GM12878 (cell line): Measurements from ENCODE around the gene CD244. TPM values are rescaled to one million over a fixed set of nuclear protein-coding genes. Genes with fewer than 3 reads are reported as not detected.

ENCODE experiments used
- E2F4 ChIP-seq: IDR thresholded peaks from 2 replicates; pipeline ENCODE4 v1.6.1; 2012; ENCODE audit warnings: low read depth, low read length, improper control_type of control experiment
- FOXM1 ChIP-seq: IDR thresholded peaks from 2 replicates; pipeline ENCODE4 v1.6.1; 2012; ENCODE audit warnings: low read depth, mild to moderate bottlenecking, inconsistent platforms, low read length, moderate library complexity
- IKZF1 ChIP-seq: fragments of 450-650 bp; conservative IDR thresholded peaks from 2 replicates; pipeline ENCODE4 v1.6.1; 2017; ENCODE audit warnings: antibody characterized with exemption, mild to moderate bottlenecking
- MTA3 ChIP-seq: IDR thresholded peaks from 2 replicates; pipeline ENCODE4 v1.6.1; 2012; ENCODE audit warnings: low read length, inconsistent platforms, borderline replicate concordance
- MYC ChIP-seq: IDR thresholded peaks from 2 replicates; pipeline ENCODE4 v1.6.1; 2011; ENCODE audit warnings: mild to moderate bottlenecking, low read length, moderate library complexity, inconsistent platforms; ENCODE audit not compliant: insufficient read depth, insufficient replicate concordance, insufficient read length, severe bottlenecking
- NFYB ChIP-seq: IDR thresholded peaks from 2 replicates; pipeline ENCODE4 v1.6.1; 2011; ENCODE audit warnings: low read depth, mild to moderate bottlenecking, low read length, improper control_type of control experiment, moderate library complexity; ENCODE audit not compliant: insufficient read depth
- NR2F1 ChIP-seq: fragments of 450-650 bp; conservative IDR thresholded peaks from 2 replicates; pipeline ENCODE4 v1.6.1; 2017; ENCODE audit warnings: mild to moderate bottlenecking
- PAX5 ChIP-seq: IDR thresholded peaks from 2 replicates; pipeline ENCODE4 v1.6.1; 2011; ENCODE audit warnings: low read depth, low read length, borderline replicate concordance
- RB1 ChIP-seq: fragments of 450-650 bp; formaldehyde crosslinking; IDR thresholded peaks from 2 replicates; pipeline ENCODE4 v1.6.1; 2017; ENCODE audit warnings: mild to moderate bottlenecking, borderline replicate concordance
- SPI1 ChIP-seq: IDR thresholded peaks from 2 replicates; pipeline ENCODE4 v1.6.1; 2011; ENCODE audit warnings: low read depth, mild to moderate bottlenecking, low read length, moderate library complexity, borderline replicate concordance; ENCODE audit not compliant: insufficient read depth
- SRF ChIP-seq, 2 experiments: IDR thresholded peaks; 2 replicates each; pipeline ENCODE4 v1.6.1; 2011; ENCODE audit warnings: low read depth in 2 of 2, low read length in 2 of 2, mild to moderate bottlenecking in 1 of 2, moderate library complexity in 1 of 2
- TAF1 ChIP-seq: IDR thresholded peaks from 2 replicates; pipeline ENCODE4 v1.6.1; 2011; ENCODE audit warnings: mild to moderate bottlenecking, low read depth, low read length, borderline replicate concordance
- TBL1XR1 ChIP-seq: IDR thresholded peaks from 2 replicates; pipeline ENCODE4 v1.6.1; 2012; ENCODE audit warnings: low read depth, low read length, improper control_type of control experiment
- ZBTB11 ChIP-seq: fragments of 450-650 bp; formaldehyde crosslinking; IDR thresholded peaks from 2 replicates; pipeline ENCODE4 v1.5.0; 2022; ENCODE audit warnings: mild to moderate bottlenecking, missing genetic modification characterization
- polyA plus RNA-seq, 11 experiments: library from polyadenylated mRNA; depleted of rRNA in 4 of 11; unstranded in 6 of 11; stranded (reverse) in 5 of 11; fragments of >200 nt; fragmentation: Nextera tagmentation in 4 of 11; fragmentation: Illumina TruSeq in 1 of 11; extraction: Ambion mirVana in 4 of 11; extraction: Trizol in 1 of 11; gene quantifications; 1 replicate in 1 of 11; 2 replicates in 10 of 11; pipeline versions ENCODE4 v1.2.1 to v1.2.3, GENCODE V29; 2011 to 2016; ENCODE audit warnings: inconsistent platforms in 2 of 11, missing spikeins in 2 of 11, low read depth in 1 of 11
- total RNA-seq, 4 experiments: library from RNA; depleted of rRNA in 3 of 4; stranded (reverse); fragments of >200 nt in 3 of 4; fragmentation: Illumina TruSeq in 1 of 4; extraction: Trizol in 1 of 4; gene quantifications; 2 replicates each; pipeline versions ENCODE4 v1.2.1 to v1.2.3, GENCODE V29; 2013 to 2021
- TF ChIP-seq, protein P1 (sequence below): fragments of 450-650 bp; IDR thresholded peaks from 2 replicates; pipeline ENCODE4 v1.6.1; 2017; ENCODE audit warnings: mild to moderate bottlenecking, low read depth, inconsistent platforms; ENCODE audit not compliant: poor library complexity, severe bottlenecking
- TF ChIP-seq, protein P2 (sequence below): fragments of 450-650 bp; formaldehyde crosslinking; IDR thresholded peaks from 2 replicates; pipeline ENCODE4 v1.4.0; 2022; ENCODE audit warnings: mild to moderate bottlenecking, moderate library complexity
- TF ChIP-seq, protein P3 (sequence below): fragments of 150-350 bp; IDR thresholded peaks from 2 replicates; pipeline ENCODE4 v1.6.1; 2014; ENCODE audit warnings: mild to moderate bottlenecking, low read depth, low read length

The CD244 gene
- total and polyA plus RNA-seq, 10 of the 15 experiments (the other 5 are each of a cell fraction or from before 2014, with no cell fraction given): 0.24 to 13.6 (median 0.73) TPM

DNA sequence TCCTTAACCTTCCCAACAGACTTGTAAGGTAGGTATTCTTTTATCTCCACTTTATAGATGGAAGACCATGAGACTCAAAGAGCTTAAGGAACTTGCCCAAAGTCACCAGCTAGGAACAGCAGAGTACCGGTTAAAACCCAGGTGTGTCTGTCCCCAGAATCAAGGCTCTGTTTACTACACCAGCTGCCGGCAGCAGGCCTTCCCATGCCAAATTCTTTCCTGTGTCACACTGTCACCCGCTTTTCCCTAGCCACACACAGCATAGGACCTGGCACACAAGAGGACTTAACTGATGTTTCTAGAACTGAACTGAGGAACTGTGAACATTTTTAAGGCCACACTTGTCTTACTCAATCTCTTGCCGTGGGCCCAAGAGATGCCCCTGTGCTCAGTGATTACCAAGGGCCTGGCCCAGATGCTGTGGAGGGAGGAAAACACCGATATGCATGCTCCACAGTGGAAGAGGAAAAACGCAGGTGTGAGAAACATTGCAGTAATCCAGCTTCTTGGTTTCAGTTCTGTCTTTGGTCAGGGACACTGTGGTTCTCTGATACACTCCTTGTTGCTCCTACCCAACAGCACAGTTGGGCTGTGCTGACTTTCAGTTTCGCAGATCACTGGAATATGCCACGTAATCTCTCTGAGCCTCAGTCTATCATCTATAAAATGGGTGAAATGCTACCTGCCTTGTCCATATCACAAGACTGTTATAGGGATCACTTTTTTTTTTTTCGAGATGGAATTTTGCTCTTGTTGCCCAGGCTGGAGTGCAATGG lies 80.6 kb downstream of the CD244 start (continued):
- peak; percentile 94 for TF ChIP-seq SPI1
- TF ChIP-seq TAF1: no peak
- peak; percentile 87 for TF ChIP-seq MTA3
- no peak for TF ChIP-seq ZBTB11 (CRISPR knock-in tag)
- TF ChIP-seq SRF (IDR thresholded peaks at IDR 0.05; ENCODE audit: low read depth in 2 of 2, low read length in 2 of 2): no peak
- TF ChIP-seq NR2F1: no peak
- TF ChIP-seq, protein P1, sequence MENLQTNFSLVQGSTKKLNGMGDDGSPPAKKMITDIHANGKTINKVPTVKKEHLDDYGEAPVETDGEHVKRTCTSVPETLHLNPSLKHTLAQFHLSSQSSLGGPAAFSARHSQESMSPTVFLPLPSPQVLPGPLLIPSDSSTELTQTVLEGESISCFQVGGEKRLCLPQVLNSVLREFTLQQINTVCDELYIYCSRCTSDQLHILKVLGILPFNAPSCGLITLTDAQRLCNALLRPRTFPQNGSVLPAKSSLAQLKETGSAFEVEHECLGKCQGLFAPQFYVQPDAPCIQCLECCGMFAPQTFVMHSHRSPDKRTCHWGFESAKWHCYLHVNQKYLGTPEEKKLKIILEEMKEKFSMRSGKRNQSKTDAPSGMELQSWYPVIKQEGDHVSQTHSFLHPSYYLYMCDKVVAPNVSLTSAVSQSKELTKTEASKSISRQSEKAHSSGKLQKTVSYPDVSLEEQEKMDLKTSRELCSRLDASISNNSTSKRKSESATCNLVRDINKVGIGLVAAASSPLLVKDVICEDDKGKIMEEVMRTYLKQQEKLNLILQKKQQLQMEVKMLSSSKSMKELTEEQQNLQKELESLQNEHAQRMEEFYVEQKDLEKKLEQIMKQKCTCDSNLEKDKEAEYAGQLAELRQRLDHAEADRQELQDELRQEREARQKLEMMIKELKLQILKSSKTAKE: peak; percentile 57
- TF ChIP-seq, protein P2, sequence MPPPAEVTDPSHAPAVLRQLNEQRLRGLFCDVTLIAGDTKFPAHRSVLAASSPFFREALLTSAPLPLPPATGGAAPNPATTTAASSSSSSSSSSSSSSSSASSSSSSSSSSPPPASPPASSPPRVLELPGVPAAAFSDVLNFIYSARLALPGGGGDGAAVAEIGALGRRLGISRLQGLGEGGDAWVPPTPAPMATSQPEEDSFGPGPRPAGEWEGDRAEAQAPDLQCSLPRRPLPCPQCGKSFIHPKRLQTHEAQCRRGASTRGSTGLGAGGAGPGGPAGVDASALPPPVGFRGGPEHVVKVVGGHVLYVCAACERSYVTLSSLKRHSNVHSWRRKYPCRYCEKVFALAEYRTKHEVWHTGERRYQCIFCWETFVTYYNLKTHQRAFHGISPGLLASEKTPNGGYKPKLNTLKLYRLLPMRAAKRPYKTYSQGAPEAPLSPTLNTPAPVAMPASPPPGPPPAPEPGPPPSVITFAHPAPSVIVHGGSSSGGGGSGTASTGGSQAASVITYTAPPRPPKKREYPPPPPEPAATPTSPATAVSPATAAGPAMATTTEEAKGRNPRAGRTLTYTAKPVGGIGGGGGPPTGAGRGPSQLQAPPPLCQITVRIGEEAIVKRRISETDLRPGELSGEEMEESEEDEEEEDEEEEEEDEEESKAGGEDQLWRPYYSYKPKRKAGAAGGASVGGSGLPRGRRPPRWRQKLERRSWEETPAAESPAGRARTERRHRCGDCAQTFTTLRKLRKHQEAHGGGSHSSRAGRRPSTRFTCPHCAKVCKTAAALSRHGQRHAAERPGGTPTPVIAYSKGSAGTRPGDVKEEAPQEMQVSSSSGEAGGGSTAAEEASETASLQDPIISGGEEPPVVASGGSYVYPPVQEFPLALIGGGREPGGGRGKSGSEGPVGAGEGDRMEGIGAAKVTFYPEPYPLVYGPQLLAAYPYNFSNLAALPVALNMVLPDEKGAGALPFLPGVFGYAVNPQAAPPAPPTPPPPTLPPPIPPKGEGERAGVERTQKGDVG: no peak
- TF ChIP-seq IKZF1: peak; percentile 99
- TF ChIP-seq RB1: no peak
- TF ChIP-seq TBL1XR1: 0 out of 2 replicates have a peak, but pooled peaks have one; percentile 16
- TF ChIP-seq FOXM1: peak; percentile 54; the same call in 1 of the 2 replicates
- TF ChIP-seq PAX5: peak; percentile 74; the same call in 1 of the 2 replicates
- TF ChIP-seq MYC: no peak
- no peak for TF ChIP-seq E2F4
- TF ChIP-seq, protein P3, sequence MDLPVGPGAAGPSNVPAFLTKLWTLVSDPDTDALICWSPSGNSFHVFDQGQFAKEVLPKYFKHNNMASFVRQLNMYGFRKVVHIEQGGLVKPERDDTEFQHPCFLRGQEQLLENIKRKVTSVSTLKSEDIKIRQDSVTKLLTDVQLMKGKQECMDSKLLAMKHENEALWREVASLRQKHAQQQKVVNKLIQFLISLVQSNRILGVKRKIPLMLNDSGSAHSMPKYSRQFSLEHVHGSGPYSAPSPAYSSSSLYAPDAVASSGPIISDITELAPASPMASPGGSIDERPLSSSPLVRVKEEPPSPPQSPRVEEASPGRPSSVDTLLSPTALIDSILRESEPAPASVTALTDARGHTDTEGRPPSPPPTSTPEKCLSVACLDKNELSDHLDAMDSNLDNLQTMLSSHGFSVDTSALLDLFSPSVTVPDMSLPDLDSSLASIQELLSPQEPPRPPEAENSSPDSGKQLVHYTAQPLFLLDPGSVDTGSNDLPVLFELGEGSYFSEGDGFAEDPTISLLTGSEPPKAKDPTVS: no peak
- 0 out of 2 replicates have a peak, but pooled peaks have one; percentile 26 for TF ChIP-seq NFYB
